Esophagus muscularis mucosa (tissue), 4 donors: Measurements from ENCODE around the gene PTPN3. TPM values are rescaled to one million over a fixed set of nuclear protein-coding genes. Genes with fewer than 3 reads are reported as not detected.
A peak's percentile ranks its signal among the peaks of the same experiment; 100 is the strongest.

Experiments used
- DNase-seq: peaks from one replicate; pipeline ENCODE4 v3.0.0-alpha.2; 2017; ENCODE audit errors: extremely low spot score
- H3K27ac ChIP-seq, 4 donors: fragments of 200-600 bp; sonication (generic); replicated peaks in 1 of 4; 1 replicate in 3 of 4; 2 replicates in 1 of 4; pipeline ENCODE4 v1.5.1; 2016 to 2019; ENCODE audit warnings: mild to moderate bottlenecking in 1 of 4
- H3K27me3 ChIP-seq, 4 donors: fragments of 200-600 bp; sonication (generic); one replicate each; pipeline versions ENCODE4 v1.5.1 to v1.6.0; 2016 to 2019
- H3K36me3 ChIP-seq, 4 donors: fragments of 200-600 bp; sonication (generic); one replicate each; pipeline ENCODE4 v1.5.1; 2016 to 2019
- H3K4me1 ChIP-seq, 4 donors: fragments of 200-600 bp; sonication (generic); one replicate each; pipeline ENCODE4 v1.5.1; 2016 to 2019
- H3K4me3 ChIP-seq, 4 donors: fragments of 200-600 bp; sonication (generic); 1 replicate in 2 of 4; 2 replicates in 2 of 4; pipeline ENCODE4 v1.5.1; 2016 to 2019; ENCODE audit warnings: mild to moderate bottlenecking in 4 of 4, moderate library complexity in 1 of 4
- H3K9me3 ChIP-seq, 4 donors: fragments of 200-600 bp; sonication (generic); 1 replicate in 3 of 4; 2 replicates in 1 of 4; pipeline ENCODE4 v1.5.1; 2016 to 2019
- CTCF ChIP-seq, 3 experiments: fragments of 200-600 bp in 2 of 3; fragments of 450-650 bp in 1 of 3; sonication (generic) in 2 of 3; IDR thresholded peaks; one replicate each; pipeline ENCODE4 v1.5.1; 2017 to 2019; ENCODE audit warnings: antibody characterized with exemption in 3 of 3, mild to moderate bottlenecking in 2 of 3, moderate library complexity in 1 of 3
- EP300 ChIP-seq: sonication (generic); formaldehyde crosslinking; IDR thresholded peaks from one replicate; pipeline ENCODE4 v1.6.1; 2017; ENCODE audit warnings: antibody characterized with exemption
- POLR2A ChIP-seq: fragments of 450-650 bp; IDR thresholded peaks from one replicate; pipeline ENCODE4 v1.6.1; 2017; ENCODE audit warnings: antibody characterized with exemption, moderate library complexity, mild to moderate bottlenecking, low read depth
- POLR2AphosphoS5 ChIP-seq, 2 donors: sonication (generic); formaldehyde crosslinking; IDR thresholded peaks; one replicate each; pipeline ENCODE4 v1.6.1; 2017; ENCODE audit warnings: antibody characterized with exemption in 2 of 2
- WGBS: methylation state at CpG from one replicate; pipeline ENCODE4 v1.1.5; 2018; 5-methylcytosine and 5-hydroxymethylcytosine counted together
- intact Hi-C: fragments of 100-400 bp; cut with DNase I; formaldehyde crosslinking; loops from one replicate; pipeline ENCODE4 v1.15.1; 2023
- total RNA-seq, 4 donors: library from RNA; depleted of rRNA; stranded (reverse); fragments of >200 nt; gene quantifications; one replicate each; pipeline versions ENCODE4 v1.1.0 to v1.2.1, GENCODE V29; 2016

Gene PTPN3
- total RNA-seq, 4 donors from 2014 or later: 0.83 to 2.0 (median 1.3) TPM

- TF ChIP-seq POLR2A: no peak
- TF ChIP-seq EP300: no peak
- TF ChIP-seq CTCF (IDR thresholded peaks at IDR 0.05): no peak
- no peak for TF ChIP-seq POLR2AphosphoS5 (IDR thresholded peaks at IDR 0.05)
- H3K36me3 ChIP-seq: no peaks in the 10 kb centered on the region
- peak overlapping the region; percentile 36 to 58 (median 40) for H3K4me3 ChIP-seq
- no peaks in the 10 kb centered on the region for H3K9me3 ChIP-seq
- H3K27ac ChIP-seq: no peak overlapping the region
- WGBS: 14% methylated on average over 10 of the region's 12 CpGs
- intact Hi-C loops: no loop called here
- no peak for DNase-seq
- peaks cover 3 to 18% (median 17%) of the 10 kb centered on the region in 4 donors for H3K4me1 ChIP-seq
- peaks cover 0 to 61% (median 14%) of the 10 kb centered on the region in 4 donors for H3K27me3 ChIP-seq
These were observed 1.1 kb upstream of the PTPN3 start for GRCh38 chr9:109499093-109499630.

GRCh38 chr9:109497226-109498153 is 617 bp downstream of the PTPN3 start:
- Histone ChIP-seq H3K4me1 (peaks cover 3 to 18% (median 17%) of the 10 kb centered on the region in 4 donors), H3K9me3 (no peaks in the 10 kb centered on the region), H3K27me3 (peaks cover 0 to 73% (median 14%) of the 10 kb centered on the region in 4 donors), H3K4me3 (peak overlapping the region; percentile 47 to 66 (median 48)), H3K27ac (no peak overlapping the region), H3K36me3 (no peaks in the 10 kb centered on the region)
- DNase-seq: no peak
- no peak for TF ChIP-seq EP300
- no peak for TF ChIP-seq CTCF (IDR thresholded peaks at IDR 0.05)
- no peak for TF ChIP-seq POLR2A
- TF ChIP-seq POLR2AphosphoS5 (IDR thresholded peaks at IDR 0.05): no peak
- WGBS: 17% methylated on average over 28 of the region's 82 CpGs
- intact Hi-C loops: no loop called here

- Histone ChIP-seq H3K36me3 (no peaks in the 10 kb centered on the region), H3K9me3 (no peaks in the 10 kb centered on the region), H3K27me3 (peaks cover 0 to 73% (median 14%) of the 10 kb centered on the region in 4 donors), H3K4me1 (peaks cover 3 to 18% (median 17%) of the 10 kb centered on the region in 4 donors), H3K27ac (no peak overlapping the region), H3K4me3 (peak overlapping the region in 1 of 4 donors; percentile 66)
- WGBS: 79% methylated on average over 4 of the region's 4 CpGs
- DNase-seq: no peak
- intact Hi-C loops: no loop called here
- TF ChIP-seq EP300 (no peak), POLR2A (no peak), CTCF (IDR thresholded peaks at IDR 0.05) (no peak), POLR2AphosphoS5 (IDR thresholded peaks at IDR 0.05) (no peak)
These were observed 1.3 kb downstream of the PTPN3 start for GRCh38 chr9:109496841-109497225.

- Histone ChIP-seq H3K4me1 (peaks cover 3 to 18% (median 17%) of the 10 kb centered on the region in 4 donors), H3K27me3 (peaks cover 0 to 73% (median 14%) of the 10 kb centered on the region in 4 donors)
- 95% methylated on average over 3 of the region's 3 CpGs for WGBS
These were observed 1.9 kb downstream of the PTPN3 start for GRCh38 chr9:109496218-109496617.

More at GRCh38 chr9:109496218-109496617, 1.9 kb downstream of the PTPN3 start:
- intact Hi-C loops: no loop called here
- Histone ChIP-seq H3K9me3 (no peaks in the 10 kb centered on the region), H3K36me3 (no peaks in the 10 kb centered on the region), H3K27ac (no peak overlapping the region), H3K4me3 (no peak overlapping the region)
- no peak for DNase-seq
- TF ChIP-seq CTCF (IDR thresholded peaks at IDR 0.05) (no peak), EP300 (no peak), POLR2A (no peak), POLR2AphosphoS5 (IDR thresholded peaks at IDR 0.05) (no peak)
